HepG2 (cell line): ENCODE data around the gene MAP3K14. TPM values are rescaled to one million over a fixed set of nuclear protein-coding genes. Genes with fewer than 3 reads are reported as not detected.
A peak's percentile ranks its signal among the peaks of the same experiment; 100 is the strongest.

ENCODE experiments used
- CBX2 ChIP-seq, 2 experiments: fragments of 200-600 bp in 1 of 2; sonication (generic); formaldehyde crosslinking in 1 of 2; IDR thresholded peaks; 2 replicates each; pipeline versions ENCODE4 v1.7.0 to v1.8.1; 2018 to 2022; ENCODE audit warnings: low read depth in 2 of 2, low read length in 1 of 2, mild to moderate bottlenecking in 1 of 2, missing genetic modification reagents in 1 of 2
- HDAC2 ChIP-seq: sonication (generic); formaldehyde crosslinking; IDR thresholded peaks from 2 replicates; pipeline ENCODE4 v1.4.0; 2020; ENCODE audit warnings: missing genetic modification reagents
- HHEX ChIP-seq: IDR thresholded peaks from 2 replicates; pipeline ENCODE4 v1.6.1; 2016; ENCODE audit warnings: control low read depth
- KLF12 ChIP-seq: sonication (generic); formaldehyde crosslinking; IDR thresholded peaks from 2 replicates; pipeline ENCODE4 v1.4.0; 2020; ENCODE audit warnings: missing genetic modification reagents, borderline replicate concordance
- MZF1 ChIP-seq: sonication (generic); formaldehyde crosslinking; IDR thresholded peaks from 2 replicates; pipeline ENCODE4 v1.8.1; 2023; ENCODE audit warnings: mild to moderate bottlenecking, missing genetic modification reagents, borderline replicate concordance
- NFIC ChIP-seq: IDR thresholded peaks from 2 replicates; pipeline ENCODE4 v1.6.1; 2012; ENCODE audit warnings: mild to moderate bottlenecking, low read length, inconsistent platforms
- NFKBIZ ChIP-seq: IDR thresholded peaks from 2 replicates; pipeline ENCODE4 v1.6.1; 2018; ENCODE audit warnings: missing genetic modification reagents, missing compliant biosample characterization
- RBAK ChIP-seq: sonication (generic); formaldehyde crosslinking; IDR thresholded peaks from 2 replicates; pipeline ENCODE4 v1.5.1; 2020; ENCODE audit warnings: mild to moderate bottlenecking, missing genetic modification reagents
- SAP130 ChIP-seq: IDR thresholded peaks from 2 replicates; pipeline ENCODE4 v1.6.1; 2016; ENCODE audit warnings: low read depth
- TBL1XR1 ChIP-seq: fragments of 150-350 bp; IDR thresholded peaks from 2 replicates; pipeline ENCODE4 v1.6.1; 2014; ENCODE audit warnings: borderline replicate concordance, low read length; ENCODE audit not compliant: partially characterized antibody
- TBX3 ChIP-seq: fragments of 450-650 bp; IDR thresholded peaks from 2 replicates; pipeline ENCODE4 v1.6.1; 2017; ENCODE audit warnings: antibody characterized with exemption, mild to moderate bottlenecking, inconsistent platforms, borderline replicate concordance
- ZBTB38 ChIP-seq: sonication (generic); formaldehyde crosslinking; IDR thresholded peaks from 2 replicates; pipeline ENCODE4 v1.5.1; 2020; ENCODE audit warnings: mild to moderate bottlenecking, missing genetic modification reagents
- ZBTB8A ChIP-seq: sonication (generic); formaldehyde crosslinking; IDR thresholded peaks from 2 replicates; pipeline ENCODE4 v1.4.0; 2020; ENCODE audit warnings: mild to moderate bottlenecking, low read depth, missing genetic modification reagents, borderline replicate concordance
- ZNF251 ChIP-seq: sonication (generic); formaldehyde crosslinking; IDR thresholded peaks from 2 replicates; pipeline ENCODE4 v1.9.0; 2021; ENCODE audit warnings: mild to moderate bottlenecking, missing genetic modification reagents
- ZNF263 ChIP-seq: sonication (generic); formaldehyde crosslinking; IDR thresholded peaks from 2 replicates; pipeline ENCODE4 v1.4.0; 2020; ENCODE audit warnings: missing genetic modification reagents
- ZNF570 ChIP-seq: sonication (generic); formaldehyde crosslinking; IDR thresholded peaks from 2 replicates; pipeline ENCODE4 v1.4.0; 2020; ENCODE audit warnings: mild to moderate bottlenecking, missing genetic modification reagents, borderline replicate concordance
- ZNF7 ChIP-seq: IDR thresholded peaks from 2 replicates; pipeline ENCODE4 v1.6.1; 2016; ENCODE audit warnings: missing biosample characterization, missing genetic modification reagents
- ZNF788 ChIP-seq: sonication (generic); formaldehyde crosslinking; IDR thresholded peaks from 2 replicates; pipeline ENCODE4 v1.5.0; 2020; ENCODE audit warnings: mild to moderate bottlenecking, missing genetic modification reagents, borderline replicate concordance
- polyA plus RNA-seq, 8 experiments: library from polyadenylated mRNA; depleted of rRNA in 3 of 8; stranded (reverse) in 7 of 8; unstranded in 1 of 8; fragments of >200 nt; fragmentation: Illumina TruSeq in 4 of 8; extraction: Trizol in 4 of 8; gene quantifications; 2 replicates each; pipeline versions ENCODE4 v1.2.1 to v1.2.3, GENCODE V29; 2011 to 2016; ENCODE audit warnings: low read depth in 4 of 8, missing spikeins in 1 of 8, mixed read lengths in 1 of 8; ENCODE audit not compliant: insufficient read depth in 1 of 8
- total RNA-seq, 5 experiments: library from RNA; depleted of rRNA; stranded (reverse); fragments of >200 nt; fragmentation: Illumina TruSeq; extraction: Trizol; gene quantifications; 2 replicates each; pipeline ENCODE4 v1.2.3, GENCODE V29; 2016; ENCODE audit warnings: low read depth in 1 of 5
- TF ChIP-seq, protein P1 (sequence below): sonication (generic); formaldehyde crosslinking; IDR thresholded peaks from 2 replicates; pipeline ENCODE4 v1.4.0; 2020; ENCODE audit warnings: mild to moderate bottlenecking, missing genetic modification reagents
- TF ChIP-seq, protein P2 (sequence below): sonication (generic); formaldehyde crosslinking; IDR thresholded peaks from 2 replicates; pipeline ENCODE4 v1.4.0; 2020; ENCODE audit warnings: missing genetic modification reagents
- TF ChIP-seq, protein P3 (sequence below): sonication (generic); formaldehyde crosslinking; IDR thresholded peaks from 2 replicates; pipeline ENCODE4 v1.4.0; 2020; ENCODE audit warnings: missing genetic modification reagents, borderline replicate concordance

The MAP3K14 gene
- total and polyA plus RNA-seq, 2 of the 13 experiments (the other 11 are each of a cell fraction or from before 2014, with no cell fraction given): 2.6 TPM

DNA sequence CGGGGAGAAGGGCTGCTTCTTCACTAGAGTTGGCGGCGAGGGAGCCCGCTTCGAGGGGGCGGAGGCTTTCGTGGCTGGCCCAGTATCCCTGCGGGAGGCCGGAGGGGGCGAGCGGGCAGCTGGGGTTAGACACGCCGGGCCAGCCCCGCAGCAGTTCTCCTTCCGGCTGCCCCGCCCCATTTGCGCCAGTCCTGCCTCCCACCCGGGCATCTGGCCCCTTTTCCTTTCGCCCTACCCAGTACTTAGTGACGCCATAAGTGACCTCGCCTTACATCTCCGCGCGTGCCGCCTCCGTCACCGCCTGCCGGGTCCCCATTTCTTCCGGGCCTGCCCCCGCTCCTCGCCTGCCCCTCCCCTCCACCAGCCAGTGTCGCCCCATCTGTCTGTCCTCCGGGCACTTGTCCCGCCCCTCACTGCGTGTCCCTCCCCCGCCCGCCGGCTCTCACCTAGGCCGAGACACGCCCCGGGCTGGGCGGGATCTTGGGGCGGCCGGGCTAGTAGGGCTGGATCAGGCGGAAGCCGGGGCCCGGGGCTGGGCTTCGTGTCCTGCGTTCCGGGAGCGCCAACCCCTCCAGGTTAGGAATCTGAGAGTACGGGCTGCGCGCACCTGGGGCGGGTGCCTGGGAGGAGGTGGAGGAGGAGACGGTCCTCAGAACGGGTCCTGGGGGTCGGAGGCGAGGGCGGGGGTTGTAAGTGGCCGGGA, 69.2 kb downstream of the MAP3K14 start (continued):
- TF ChIP-seq, protein P1, sequence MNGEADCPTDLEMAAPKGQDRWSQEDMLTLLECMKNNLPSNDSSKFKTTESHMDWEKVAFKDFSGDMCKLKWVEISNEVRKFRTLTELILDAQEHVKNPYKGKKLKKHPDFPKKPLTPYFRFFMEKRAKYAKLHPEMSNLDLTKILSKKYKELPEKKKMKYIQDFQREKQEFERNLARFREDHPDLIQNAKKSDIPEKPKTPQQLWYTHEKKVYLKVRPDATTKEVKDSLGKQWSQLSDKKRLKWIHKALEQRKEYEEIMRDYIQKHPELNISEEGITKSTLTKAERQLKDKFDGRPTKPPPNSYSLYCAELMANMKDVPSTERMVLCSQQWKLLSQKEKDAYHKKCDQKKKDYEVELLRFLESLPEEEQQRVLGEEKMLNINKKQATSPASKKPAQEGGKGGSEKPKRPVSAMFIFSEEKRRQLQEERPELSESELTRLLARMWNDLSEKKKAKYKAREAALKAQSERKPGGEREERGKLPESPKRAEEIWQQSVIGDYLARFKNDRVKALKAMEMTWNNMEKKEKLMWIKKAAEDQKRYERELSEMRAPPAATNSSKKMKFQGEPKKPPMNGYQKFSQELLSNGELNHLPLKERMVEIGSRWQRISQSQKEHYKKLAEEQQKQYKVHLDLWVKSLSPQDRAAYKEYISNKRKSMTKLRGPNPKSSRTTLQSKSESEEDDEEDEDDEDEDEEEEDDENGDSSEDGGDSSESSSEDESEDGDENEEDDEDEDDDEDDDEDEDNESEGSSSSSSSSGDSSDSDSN (CRISPR knock-in tag): peak; percentile 68
- no peak for TF ChIP-seq HDAC2 (CRISPR knock-in tag)
- TF ChIP-seq SAP130: peak; percentile 78
- TF ChIP-seq RBAK (CRISPR knock-in tag): no peak
- no peak for TF ChIP-seq CBX2 (IDR thresholded peaks at IDR 0.05; ENCODE audit: low read depth, low read length)
- no peak for TF ChIP-seq CBX2 (CRISPR knock-in tag; IDR thresholded peaks at IDR 0.05; ENCODE audit: low read depth)
- TF ChIP-seq, protein P2, sequence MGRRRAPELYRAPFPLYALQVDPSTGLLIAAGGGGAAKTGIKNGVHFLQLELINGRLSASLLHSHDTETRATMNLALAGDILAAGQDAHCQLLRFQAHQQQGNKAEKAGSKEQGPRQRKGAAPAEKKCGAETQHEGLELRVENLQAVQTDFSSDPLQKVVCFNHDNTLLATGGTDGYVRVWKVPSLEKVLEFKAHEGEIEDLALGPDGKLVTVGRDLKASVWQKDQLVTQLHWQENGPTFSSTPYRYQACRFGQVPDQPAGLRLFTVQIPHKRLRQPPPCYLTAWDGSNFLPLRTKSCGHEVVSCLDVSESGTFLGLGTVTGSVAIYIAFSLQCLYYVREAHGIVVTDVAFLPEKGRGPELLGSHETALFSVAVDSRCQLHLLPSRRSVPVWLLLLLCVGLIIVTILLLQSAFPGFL (CRISPR knock-in tag): no peak
- TF ChIP-seq ZNF7 (CRISPR knock-in tag): no peak
- TF ChIP-seq NFKBIZ (CRISPR knock-in tag): no peak
- peak; percentile 13; the same call in 1 of the 2 replicates for TF ChIP-seq ZBTB38 (CRISPR knock-in tag)
- TF ChIP-seq ZNF263 (CRISPR knock-in tag): no peak
- peak; percentile 52; the same call in 1 of the 2 replicates for TF ChIP-seq TBX3
- TF ChIP-seq KLF12 (CRISPR knock-in tag): 0 out of 2 replicates have a peak, but pooled peaks have one; percentile 22
- no peak for TF ChIP-seq ZNF251 (CRISPR knock-in tag)
- TF ChIP-seq NFIC: no peak
- TF ChIP-seq MZF1 (CRISPR knock-in tag): no peak
- no peak for TF ChIP-seq HHEX (CRISPR knock-in tag)
- TF ChIP-seq ZNF570 (CRISPR knock-in tag): no peak
- TF ChIP-seq ZBTB8A (CRISPR knock-in tag): no peak
- TF ChIP-seq TBL1XR1: no peak
- TF ChIP-seq, protein P3, sequence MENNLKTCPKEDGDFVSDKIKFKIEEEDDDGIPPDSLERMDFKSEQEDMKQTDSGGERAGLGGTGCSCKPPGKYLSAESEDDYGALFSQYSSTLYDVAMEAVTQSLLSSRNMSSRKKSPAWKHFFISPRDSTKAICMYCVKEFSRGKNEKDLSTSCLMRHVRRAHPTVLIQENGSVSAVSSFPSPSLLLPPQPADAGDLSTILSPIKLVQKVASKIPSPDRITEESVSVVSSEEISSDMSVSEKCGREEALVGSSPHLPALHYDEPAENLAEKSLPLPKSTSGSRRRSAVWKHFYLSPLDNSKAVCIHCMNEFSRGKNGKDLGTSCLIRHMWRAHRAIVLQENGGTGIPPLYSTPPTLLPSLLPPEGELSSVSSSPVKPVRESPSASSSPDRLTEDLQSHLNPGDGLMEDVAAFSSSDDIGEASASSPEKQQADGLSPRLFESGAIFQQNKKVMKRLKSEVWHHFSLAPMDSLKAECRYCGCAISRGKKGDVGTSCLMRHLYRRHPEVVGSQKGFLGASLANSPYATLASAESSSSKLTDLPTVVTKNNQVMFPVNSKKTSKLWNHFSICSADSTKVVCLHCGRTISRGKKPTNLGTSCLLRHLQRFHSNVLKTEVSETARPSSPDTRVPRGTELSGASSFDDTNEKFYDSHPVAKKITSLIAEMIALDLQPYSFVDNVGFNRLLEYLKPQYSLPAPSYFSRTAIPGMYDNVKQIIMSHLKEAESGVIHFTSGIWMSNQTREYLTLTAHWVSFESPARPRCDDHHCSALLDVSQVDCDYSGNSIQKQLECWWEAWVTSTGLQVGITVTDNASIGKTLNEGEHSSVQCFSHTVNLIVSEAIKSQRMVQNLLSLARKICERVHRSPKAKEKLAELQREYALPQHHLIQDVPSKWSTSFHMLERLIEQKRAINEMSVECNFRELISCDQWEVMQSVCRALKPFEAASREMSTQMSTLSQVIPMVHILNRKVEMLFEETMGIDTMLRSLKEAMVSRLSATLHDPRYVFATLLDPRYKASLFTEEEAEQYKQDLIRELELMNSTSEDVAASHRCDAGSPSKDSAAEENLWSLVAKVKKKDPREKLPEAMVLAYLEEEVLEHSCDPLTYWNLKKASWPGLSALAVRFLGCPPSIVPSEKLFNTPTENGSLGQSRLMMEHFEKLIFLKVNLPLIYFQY (CRISPR knock-in tag): peak; percentile 48; the same call in 1 of the 2 replicates
- peak; percentile 71; the same call in 1 of the 2 replicates for TF ChIP-seq ZNF788
